ENCODE data around the gene IFNG.

IFNG gene

DNA sequence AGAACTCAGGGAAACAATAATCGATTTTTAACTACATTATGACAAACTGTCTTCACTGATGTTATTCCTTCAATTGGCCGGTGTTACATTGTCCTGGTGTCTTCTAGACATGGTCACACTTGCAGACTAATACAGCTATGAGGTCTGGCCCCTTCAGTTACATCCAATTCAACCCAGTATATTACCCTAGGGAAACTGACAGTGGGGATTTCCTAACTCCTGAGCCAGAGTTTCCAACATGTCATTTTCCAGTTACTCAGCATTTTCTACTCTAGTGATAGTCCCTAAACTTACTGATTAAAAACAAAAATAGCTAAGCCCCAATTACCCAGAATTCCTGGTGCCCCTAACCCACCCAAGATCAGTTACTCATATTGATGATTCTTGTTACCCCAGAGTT, 21.1 kb downstream of the IFNG start:
- TF ChIP-seq, protein P1, sequence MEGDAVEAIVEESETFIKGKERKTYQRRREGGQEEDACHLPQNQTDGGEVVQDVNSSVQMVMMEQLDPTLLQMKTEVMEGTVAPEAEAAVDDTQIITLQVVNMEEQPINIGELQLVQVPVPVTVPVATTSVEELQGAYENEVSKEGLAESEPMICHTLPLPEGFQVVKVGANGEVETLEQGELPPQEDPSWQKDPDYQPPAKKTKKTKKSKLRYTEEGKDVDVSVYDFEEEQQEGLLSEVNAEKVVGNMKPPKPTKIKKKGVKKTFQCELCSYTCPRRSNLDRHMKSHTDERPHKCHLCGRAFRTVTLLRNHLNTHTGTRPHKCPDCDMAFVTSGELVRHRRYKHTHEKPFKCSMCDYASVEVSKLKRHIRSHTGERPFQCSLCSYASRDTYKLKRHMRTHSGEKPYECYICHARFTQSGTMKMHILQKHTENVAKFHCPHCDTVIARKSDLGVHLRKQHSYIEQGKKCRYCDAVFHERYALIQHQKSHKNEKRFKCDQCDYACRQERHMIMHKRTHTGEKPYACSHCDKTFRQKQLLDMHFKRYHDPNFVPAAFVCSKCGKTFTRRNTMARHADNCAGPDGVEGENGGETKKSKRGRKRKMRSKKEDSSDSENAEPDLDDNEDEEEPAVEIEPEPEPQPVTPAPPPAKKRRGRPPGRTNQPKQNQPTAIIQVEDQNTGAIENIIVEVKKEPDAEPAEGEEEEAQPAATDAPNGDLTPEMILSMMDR (IDR thresholded peaks at IDR 0.05; ENCODE audit: control insufficient read depth, insufficient read depth, low read depth, low read length, missing control alignments) = no peak
- no peak for DNase-seq (ENCODE audit: low read depth)
- H3K4me3 ChIP-seq (ENCODE audit: control insufficient read depth, low read depth, low read length) = no peak overlapping the region

DNA sequence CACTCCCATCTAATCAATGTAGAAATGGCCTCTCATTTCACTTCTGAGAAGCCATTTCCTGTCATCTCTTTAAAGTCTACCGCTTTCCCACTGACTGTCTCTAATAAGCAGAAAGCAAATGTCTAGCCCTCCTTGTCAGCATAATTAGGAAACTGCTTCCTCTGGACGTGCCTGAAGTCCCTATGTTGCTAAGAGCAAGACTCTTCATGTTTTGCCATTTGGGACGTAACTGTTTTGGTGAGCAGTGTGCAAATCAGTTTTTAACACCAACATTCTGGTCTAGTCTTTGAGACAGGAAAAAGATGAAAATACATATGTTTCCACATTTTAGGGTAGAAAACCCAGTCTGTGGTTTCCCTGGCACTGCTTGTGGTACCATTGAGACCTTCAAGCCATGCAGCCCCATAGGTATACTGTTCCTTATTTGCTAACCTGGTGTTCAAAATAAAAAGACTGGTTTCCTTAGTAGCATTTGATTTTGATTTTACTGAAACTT, 22.2 kb downstream of the IFNG start:
- no peak overlapping the region for H3K4me3 ChIP-seq (ENCODE audit: control insufficient read depth, low read depth, low read length)
- TF ChIP-seq, protein P1 (IDR thresholded peaks at IDR 0.05; ENCODE audit: control insufficient read depth, insufficient read depth, low read depth, low read length, missing control alignments) = no peak
- no peak for DNase-seq (ENCODE audit: low read depth)

DNA sequence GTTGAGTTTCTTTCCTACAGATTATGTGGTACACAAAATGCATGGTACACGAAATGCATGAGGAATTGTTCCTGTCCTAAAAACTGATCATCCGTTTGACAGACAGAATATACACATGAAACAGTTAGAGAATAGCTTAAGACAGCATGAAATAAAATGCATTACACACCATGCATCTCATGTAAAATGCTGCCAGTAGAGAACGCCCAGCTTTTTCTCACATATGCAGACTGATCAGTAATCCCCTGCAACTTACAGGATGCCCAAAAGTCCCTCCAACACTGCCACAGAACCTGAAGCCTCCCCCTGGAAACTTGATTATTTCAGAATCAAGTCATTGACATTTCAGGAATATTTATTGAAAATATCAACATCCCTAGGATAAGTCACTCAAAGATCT, 24.0 kb downstream of the IFNG start:
- TF ChIP-seq, protein P1 (IDR thresholded peaks at IDR 0.05; ENCODE audit: control insufficient read depth, insufficient read depth, low read depth, low read length, missing control alignments) = no peak
- no peak overlapping the region for H3K4me3 ChIP-seq (ENCODE audit: control insufficient read depth, low read depth, low read length)

GRCh38 chr12:68131867-68132414, 27.6 kb downstream of the IFNG start:
- no peak for DNase-seq (ENCODE audit: low read depth)
- no peak overlapping the region for H3K4me3 ChIP-seq (ENCODE audit: control insufficient read depth, low read depth, low read length)

More for the DNA sequence above, 24.0 kb downstream of the IFNG start:
- DNase-seq (ENCODE audit: low read depth) = no peak

GRCh38 chr12:68129979-68130378, 29.6 kb downstream of the IFNG start:
- H3K4me3 ChIP-seq (ENCODE audit: control insufficient read depth, low read depth, low read length) = no peak overlapping the region
- TF ChIP-seq, protein P1 (IDR thresholded peaks at IDR 0.05; ENCODE audit: control insufficient read depth, insufficient read depth, low read depth, low read length, missing control alignments) = no peak
- no peak for DNase-seq (ENCODE audit: low read depth)

More at GRCh38 chr12:68131867-68132414, 27.6 kb downstream of the IFNG start:
- TF ChIP-seq, protein P1 (IDR thresholded peaks at IDR 0.05; ENCODE audit: control insufficient read depth, insufficient read depth, low read depth, low read length, missing control alignments) = no peak

DNA sequence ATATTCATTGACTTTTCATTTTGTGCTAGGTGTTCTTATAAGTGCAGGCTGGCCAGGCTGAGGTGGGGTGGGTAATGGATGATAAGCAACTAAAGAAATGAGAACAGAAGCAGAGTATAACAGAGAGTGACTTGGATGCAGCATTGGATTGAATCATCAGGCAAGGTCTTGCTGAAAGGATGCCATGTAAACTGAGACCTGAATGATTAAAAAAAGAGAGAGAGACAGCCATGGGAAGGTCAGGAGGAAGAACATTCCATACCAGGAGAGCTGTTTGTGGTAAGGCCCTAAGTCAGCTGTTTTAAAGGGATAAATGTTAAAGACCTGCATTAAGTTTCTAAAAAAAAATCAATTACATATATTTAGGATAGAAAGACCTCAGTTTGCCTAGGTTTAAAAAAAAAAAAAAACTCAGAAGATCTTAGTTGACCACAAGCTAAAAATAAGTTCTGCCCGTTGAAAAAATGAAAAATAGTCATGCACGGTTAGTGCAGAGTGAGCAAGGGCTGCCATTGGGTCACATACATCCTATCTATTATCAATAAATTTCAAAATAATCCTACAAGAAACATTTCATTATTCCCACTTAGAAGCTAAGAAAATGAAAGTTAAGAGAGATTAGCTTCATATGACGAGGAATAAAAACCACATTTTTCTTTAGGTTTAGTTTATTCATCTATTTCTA, 37.2 kb downstream of the IFNG start:
- no peak for DNase-seq (ENCODE audit: low read depth)
- TF ChIP-seq, protein P1 (IDR thresholded peaks at IDR 0.05; ENCODE audit: control insufficient read depth, insufficient read depth, low read depth, low read length, missing control alignments) = no peak
- H3K4me3 ChIP-seq (ENCODE audit: control insufficient read depth, low read depth, low read length) = no peak overlapping the region

Measured in AG09309 (cell line).